ENCODE measurements around the gene TRIO. TPM values are rescaled to one million over a fixed set of nuclear protein-coding genes. Genes with fewer than 3 reads are reported as not detected.

TRIO gene
- total RNA-seq, 1 donor from 2014 or later: 223 TPM

DNA sequence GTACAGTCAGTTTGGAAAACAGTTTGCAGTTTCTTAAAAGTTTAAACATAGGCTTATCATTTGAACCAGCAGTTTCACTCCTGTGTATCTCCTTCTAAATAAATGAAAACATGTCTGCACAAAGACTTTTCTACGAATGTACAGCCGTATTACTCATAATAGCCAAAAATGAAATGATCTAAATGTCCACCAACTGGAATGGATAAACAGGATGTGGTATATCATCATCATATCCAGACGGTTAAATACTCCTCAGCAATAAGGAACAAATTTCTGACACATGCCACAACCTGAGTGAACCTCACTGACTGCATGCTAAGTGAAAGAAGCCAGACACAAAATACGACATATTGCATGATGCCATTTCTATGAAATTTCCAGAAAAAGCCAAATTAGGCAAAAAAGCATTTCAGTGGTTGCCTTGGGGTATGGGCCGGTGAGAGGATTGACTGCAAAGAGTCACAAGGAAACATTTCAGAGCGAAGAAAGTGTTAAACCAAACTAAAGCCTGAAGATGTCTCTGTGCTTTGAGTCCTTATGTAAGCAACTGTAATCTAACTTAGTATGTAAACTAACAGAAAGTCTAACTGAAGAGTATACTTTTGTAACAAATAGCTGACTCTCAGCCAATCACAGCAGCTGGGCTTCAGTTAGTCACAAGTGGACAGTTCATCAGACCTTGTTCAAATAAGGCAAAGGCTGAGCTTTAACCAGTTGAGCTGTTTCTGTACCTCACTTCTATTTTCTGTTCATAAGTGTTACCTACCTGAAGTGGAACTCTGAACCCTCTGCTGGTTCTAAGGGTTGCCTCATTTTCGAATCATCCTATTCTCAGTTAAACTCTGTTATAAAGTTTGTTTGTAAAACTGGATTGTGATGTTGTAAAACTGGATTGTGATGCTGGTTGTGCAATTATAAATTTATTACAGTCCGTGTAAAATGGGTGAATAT, 65.2 kb downstream of the TRIO start:
- intact Hi-C loops (cut with micrococcal nuclease): loop anchor here (1.0 kb wide), 1 partner anchor 100 kb away; no protein-coding TSS in a partner anchor
- no peaks in the 10 kb centered on the region for H3K27me3 Mint-ChIP-seq
- ChIA-PET POLR2A (interaction anchor here (0.5 to 5.2 kb wide), 15 partner anchors 9 to 64 kb away, joined by 3 to 46 read pairs (median 4); partner anchors contain the start of gene TRIO), CTCF (interaction anchor here (0.6 to 3.3 kb wide), 11 partner anchors 41 to 99 kb away, joined by 3 to 18 read pairs (median 4); partner anchors contain the start of gene TRIO)
- peaks cover 88% of the 10 kb centered on the region for H3K4me1 Mint-ChIP-seq
- H3K4me3 Mint-ChIP-seq: peak overlapping the region; percentile 62
- DNase-seq: no peak
- TF ChIP-seq, protein P1, sequence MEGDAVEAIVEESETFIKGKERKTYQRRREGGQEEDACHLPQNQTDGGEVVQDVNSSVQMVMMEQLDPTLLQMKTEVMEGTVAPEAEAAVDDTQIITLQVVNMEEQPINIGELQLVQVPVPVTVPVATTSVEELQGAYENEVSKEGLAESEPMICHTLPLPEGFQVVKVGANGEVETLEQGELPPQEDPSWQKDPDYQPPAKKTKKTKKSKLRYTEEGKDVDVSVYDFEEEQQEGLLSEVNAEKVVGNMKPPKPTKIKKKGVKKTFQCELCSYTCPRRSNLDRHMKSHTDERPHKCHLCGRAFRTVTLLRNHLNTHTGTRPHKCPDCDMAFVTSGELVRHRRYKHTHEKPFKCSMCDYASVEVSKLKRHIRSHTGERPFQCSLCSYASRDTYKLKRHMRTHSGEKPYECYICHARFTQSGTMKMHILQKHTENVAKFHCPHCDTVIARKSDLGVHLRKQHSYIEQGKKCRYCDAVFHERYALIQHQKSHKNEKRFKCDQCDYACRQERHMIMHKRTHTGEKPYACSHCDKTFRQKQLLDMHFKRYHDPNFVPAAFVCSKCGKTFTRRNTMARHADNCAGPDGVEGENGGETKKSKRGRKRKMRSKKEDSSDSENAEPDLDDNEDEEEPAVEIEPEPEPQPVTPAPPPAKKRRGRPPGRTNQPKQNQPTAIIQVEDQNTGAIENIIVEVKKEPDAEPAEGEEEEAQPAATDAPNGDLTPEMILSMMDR (IDR thresholded peaks at IDR 0.05): no peak
- no peaks in the 10 kb centered on the region for H3K36me3 Mint-ChIP-seq (ENCODE audit: low read depth)
- H3K9me3 Mint-ChIP-seq: no peaks in the 10 kb centered on the region
- peak; percentile 29 for ATAC-seq (ENCODE audit: low read depth)
- peak overlapping the region; percentile 90 for H3K27ac Mint-ChIP-seq

DNA sequence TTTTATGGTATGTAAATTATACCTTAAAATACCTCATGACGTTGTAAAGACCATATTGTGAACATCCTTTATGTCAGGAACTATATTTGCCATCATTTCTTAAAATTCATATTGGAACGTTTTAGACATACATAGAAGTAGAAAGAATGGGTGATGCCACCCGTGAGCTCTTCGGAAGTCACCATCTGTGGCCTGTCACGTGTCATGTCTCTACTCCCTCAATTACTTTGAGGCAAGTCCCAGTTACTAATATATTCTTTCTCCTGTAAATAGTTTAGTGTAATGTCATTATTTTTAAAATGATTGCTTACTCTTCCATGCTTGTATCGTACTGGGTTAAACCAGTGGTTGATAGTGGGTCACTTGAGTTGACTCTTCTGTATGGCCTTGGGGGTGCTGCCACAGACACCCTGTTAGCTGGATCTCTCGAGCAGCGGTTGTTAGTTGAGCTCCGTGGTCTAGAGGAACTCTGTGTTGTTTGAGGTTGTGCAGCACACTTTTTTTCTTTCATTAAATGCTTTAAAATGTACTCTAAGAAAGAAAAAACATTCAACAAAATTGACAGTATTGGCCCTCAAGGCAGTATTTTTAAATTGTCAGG, 66.2 kb downstream of the TRIO start:
- ATAC-seq (ENCODE audit: low read depth): no peak
- intact Hi-C loops (cut with micrococcal nuclease): no loop called here

DNA sequence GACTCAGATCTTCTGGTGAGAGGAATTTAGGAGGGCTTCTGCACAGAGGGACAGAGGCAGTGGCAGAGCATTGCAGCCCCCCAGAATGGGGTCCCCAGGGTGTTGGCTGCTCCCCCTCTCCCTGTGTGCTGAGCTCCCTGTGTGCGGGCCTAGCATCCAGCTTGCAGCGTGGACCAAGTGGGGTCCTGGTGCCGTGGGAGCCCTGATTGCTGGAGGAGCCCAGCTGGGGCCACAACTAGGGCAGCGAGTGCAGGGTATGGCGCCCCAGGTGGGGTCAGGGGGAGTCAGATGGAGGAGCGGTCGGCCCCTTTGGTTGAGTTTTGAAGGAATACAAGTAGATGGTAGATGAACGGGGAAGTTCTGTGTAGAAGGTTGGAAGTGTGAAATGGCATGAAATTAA, 66.7 kb downstream of the TRIO start:
- Mint-ChIP-seq H3K4me1 (peaks cover 88% of the 10 kb centered on the region), H3K27ac (peak overlapping the region; percentile 90), H3K4me3 (peak overlapping the region; percentile 62), H3K27me3 (no peaks in the 10 kb centered on the region), H3K9me3 (no peaks in the 10 kb centered on the region), H3K36me3 (ENCODE audit: low read depth) (no peaks in the 10 kb centered on the region)
- ChIA-PET POLR2A (interaction anchor here (0.6 to 5.2 kb wide), 9 partner anchors 7 to 66 kb away, joined by 3 to 46 read pairs (median 4); partner anchors contain the start of gene TRIO), CTCF (interaction anchor here (1.6 to 3.3 kb wide), 4 partner anchors 56 to 101 kb away, joined by 4 to 18 read pairs (median 9); partner anchors contain the start of gene TRIO)
- ATAC-seq (ENCODE audit: low read depth) (no peak), DNase-seq (no peak)
- TF ChIP-seq, protein P1 (IDR thresholded peaks at IDR 0.05): no peak
- intact Hi-C loops (cut with micrococcal nuclease): loop anchor here (5.0 kb wide), 1 partner anchor 223 kb away; no protein-coding TSS in a partner anchor

More for the DNA sequence above, 66.2 kb downstream of the TRIO start:
- H3K27ac Mint-ChIP-seq: peak overlapping the region; percentile 90
- no peaks in the 10 kb centered on the region for H3K9me3 Mint-ChIP-seq
- no peak for DNase-seq
- no peaks in the 10 kb centered on the region for H3K27me3 Mint-ChIP-seq
- peaks cover 88% of the 10 kb centered on the region for H3K4me1 Mint-ChIP-seq
- ChIA-PET CTCF (interaction anchor here (1.0 to 3.3 kb wide), 6 partner anchors 40 to 100 kb away, joined by 3 to 18 read pairs (median 6); partner anchors contain the start of gene TRIO), POLR2A (interaction anchor here (0.5 to 5.2 kb wide), 12 partner anchors 10 to 65 kb away, joined by 3 to 46 read pairs (median 4); partner anchors contain the start of gene TRIO)
- TF ChIP-seq, protein P1 (IDR thresholded peaks at IDR 0.05): no peak
- peak overlapping the region; percentile 62 for H3K4me3 Mint-ChIP-seq
- no peaks in the 10 kb centered on the region for H3K36me3 Mint-ChIP-seq (ENCODE audit: low read depth)

DNA sequence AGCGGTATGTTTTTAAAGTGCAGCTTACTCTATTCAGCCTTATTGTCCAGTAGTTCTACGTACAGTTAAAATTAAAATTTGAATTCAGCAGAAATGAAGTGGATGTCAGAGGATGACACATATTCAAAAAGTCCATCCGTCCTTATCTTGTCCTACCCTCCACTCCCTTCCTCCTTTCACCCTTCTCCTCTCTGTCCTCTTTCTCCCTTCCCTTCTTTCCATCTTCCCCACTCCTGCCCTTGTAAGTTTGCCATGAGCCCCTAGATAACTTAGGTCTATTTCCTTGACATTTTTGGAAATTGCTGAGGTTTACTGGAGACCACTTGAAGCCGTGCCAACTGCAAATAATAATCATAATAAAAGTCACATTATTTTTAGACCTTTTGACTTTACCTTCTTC, 67.6 kb downstream of the TRIO start:
- POLR2A ChIA-PET: interaction anchor here (0.7 to 5.2 kb wide), 5 partner anchors 10 to 67 kb away, joined by 3 to 46 read pairs (median 5); partner anchors contain the start of gene TRIO
- H3K36me3 Mint-ChIP-seq (ENCODE audit: low read depth): no peaks in the 10 kb centered on the region
- DNase-seq (no peak), ATAC-seq (ENCODE audit: low read depth) (no peak)
- CTCF ChIA-PET: interaction anchor here (3.3 kb wide), 1 partner anchor 102 kb away, joined by 18 read pairs; no protein-coding TSS in a partner anchor
- H3K4me3 Mint-ChIP-seq: peak overlapping the region; percentile 29
- intact Hi-C loops (cut with micrococcal nuclease): loop anchor here (5.0 kb wide), 1 partner anchor 223 kb away; no protein-coding TSS in a partner anchor
- H3K4me1 Mint-ChIP-seq: peaks cover 92% of the 10 kb centered on the region
- TF ChIP-seq, protein P1 (IDR thresholded peaks at IDR 0.05): no peak
- H3K9me3 Mint-ChIP-seq: no peaks in the 10 kb centered on the region
- H3K27me3 Mint-ChIP-seq: no peaks in the 10 kb centered on the region
- peak overlapping the region; percentile 90 for H3K27ac Mint-ChIP-seq
